K562 (cell line): ENCODE measurements around the gene ARSI. TPM values are rescaled to one million over a fixed set of nuclear protein-coding genes. Genes with fewer than 3 reads are reported as not detected.

ENCODE experiments used
- ATAC-seq: fragments of 200-7000 bp; cut with Tn5 transposase; 3 replicates; pipeline ENCODE4 v1.9.1; 2020; ENCODE audit warnings: moderate library complexity
- BruUV-seq: library from RNA; stranded (reverse); fragments of 400-500 nt; replicated peaks from 2 replicates; lab custom pipeline; 2021; lab: Mats Ljungman, UMichigan
- CTCF ChIA-PET: fragments of 300-600 bp; formaldehyde crosslinking; extraction: SDS; loops from one replicate; lab custom pipeline; 2021; ENCODE audit warnings: low intra/inter-chr PET ratio; lab: Yijun Ruan, JAX
- POLR2A ChIA-PET: fragments of 300-600, 350-650 bp; sonication (Branson Sonifier 250); formaldehyde crosslinking; extraction: SDS; loops from one replicate; lab custom pipeline; 2021; ENCODE audit warnings: antibody characterized with exemption, inconsistent platforms; lab: Yijun Ruan, JAX
- DNase-seq, 4 experiments: peaks; one replicate each; pipeline versions ENCODE4 v3.0.0 to v3.0.0-alpha.2; 2011 to 2018; ENCODE audit warnings: low spot score in 3 of 4, mixed read lengths in 3 of 4; ENCODE audit errors: extremely low read depth in 1 of 4
- FAIRE-seq: peaks from 2 replicates; lab custom pipeline; 2011; peaks lifted over from hg19 to GRCh38; lab: Jason Lieb, UNC
- H2AFZ ChIP-seq: 2 replicates; pipeline ENCODE4 v1.6.0; 2011; ENCODE audit warnings: low read depth, low read length, control low read depth, inconsistent platforms
- H3K27ac ChIP-seq: fragments of 200-600 bp; 3 replicates; pipeline ENCODE4 v1.8.0; 2011; ENCODE audit warnings: low read depth, mild to moderate bottlenecking, control low read depth, inconsistent platforms, low read length, moderate library complexity, mixed read lengths; ENCODE audit errors: extremely low read depth
- H3K27me3 ChIP-seq, 2 experiments: fragments of 300-600 bp in 1 of 2; 2 replicates in 1 of 2; 3 replicates in 1 of 2; pipeline versions ENCODE4 v1.6.0 to v1.8.0; 2011; ENCODE audit warnings: inconsistent platforms in 2 of 2, low read length in 2 of 2, mild to moderate bottlenecking in 1 of 2, mixed read lengths in 1 of 2, moderate library complexity in 1 of 2; ENCODE audit not compliant: control insufficient read depth in 2 of 2, insufficient read depth in 2 of 2
- H3K36me3 ChIP-seq: fragments of 300-600 bp; 3 replicates; pipeline ENCODE4 v1.8.0; 2011; ENCODE audit warnings: mild to moderate bottlenecking, low read length, inconsistent platforms; ENCODE audit not compliant: control insufficient read depth, insufficient read depth
- H3K4me1 ChIP-seq, 2 experiments: fragments of 200-600 bp in 1 of 2; replicated peaks in 1 of 2; 2 replicates in 1 of 2; 3 replicates in 1 of 2; pipeline versions ENCODE4 v1.5.1 to v1.8.0; 2011; ENCODE audit warnings: inconsistent platforms in 2 of 2, low read length in 2 of 2, mild to moderate bottlenecking in 1 of 2, mixed read lengths in 1 of 2, moderate library complexity in 1 of 2; ENCODE audit not compliant: control insufficient read depth in 2 of 2, insufficient read depth in 2 of 2
- H3K4me2 ChIP-seq: 2 replicates; pipeline ENCODE4 v1.6.1; 2011; ENCODE audit warnings: low read length, control low read depth, inconsistent platforms, mixed read lengths; ENCODE audit not compliant: insufficient read depth
- H3K4me3 ChIP-seq: fragments of 200-600 bp; sonication (generic), shearing (Covaris generic); 2 replicates; pipeline ENCODE4 v1.5.1; 2016; ENCODE audit warnings: control low read depth, inconsistent platforms
- H3K79me2 ChIP-seq: fragments of 200-600 bp; 3 replicates; pipeline ENCODE4 v1.8.0; 2011; ENCODE audit warnings: low read length, inconsistent platforms; ENCODE audit not compliant: control insufficient read depth, insufficient read depth
- H3K9ac ChIP-seq, 2 experiments: 2 replicates each; pipeline versions ENCODE4 v1.6.0 to v1.6.1; 2011; ENCODE audit warnings: low read depth in 2 of 2, low read length in 2 of 2, control low read depth in 1 of 2, inconsistent platforms in 1 of 2, mild to moderate bottlenecking in 1 of 2, mixed read lengths in 1 of 2; ENCODE audit not compliant: insufficient read depth in 1 of 2
- H3K9me1 ChIP-seq: one replicate; pipeline ENCODE4 v1.6.0; 2011; ENCODE audit warnings: inconsistent platforms, mild to moderate bottlenecking, low read length, moderate library complexity; ENCODE audit not compliant: control insufficient read depth, insufficient read depth
- H3K9me3 ChIP-seq: replicated peaks from 2 replicates; pipeline ENCODE4 v1.5.1; 2011; ENCODE audit warnings: low read depth, low read length, inconsistent platforms; ENCODE audit not compliant: control insufficient read depth, insufficient read depth
- H4K20me1 ChIP-seq: replicated peaks from 2 replicates; pipeline ENCODE4 v1.6.1; 2011; ENCODE audit warnings: low read length, inconsistent platforms, mixed read lengths; ENCODE audit not compliant: control insufficient read depth, insufficient read depth
- ETV1 ChIP-seq: fragments of 450-650 bp; conservative IDR thresholded peaks from 2 replicates; pipeline ENCODE4 v1.6.1; 2016; ENCODE audit warnings: missing genetic modification characterization, control low read depth, low read depth, missing compliant biosample characterization
- ETV6 ChIP-seq, 3 experiments: fragments of 150-350 bp in 1 of 3; sonication (generic) in 1 of 3; formaldehyde crosslinking in 1 of 3; IDR thresholded peaks; 2 replicates each; pipeline versions ENCODE4 v1.6.1 to v1.8.0; 2014 to 2022; ENCODE audit warnings: borderline replicate concordance in 2 of 3, low read depth in 2 of 3, antibody characterized with exemption in 1 of 3, low read length in 1 of 3, mild to moderate bottlenecking in 1 of 3, missing genetic modification reagents in 1 of 3
- HMG20B ChIP-seq: fragments of 250-450 bp; sonication (Bioruptor Pico); IDR thresholded peaks from 2 replicates; pipeline ENCODE4 v1.5.0; 2021; ENCODE audit warnings: mild to moderate bottlenecking
- ILF3 ChIP-seq: fragments of 450-650 bp; IDR thresholded peaks from 2 replicates; pipeline ENCODE4 v1.6.1; 2018; ENCODE audit warnings: antibody characterized with exemption, mild to moderate bottlenecking, moderate library complexity, borderline replicate concordance
- MCM5 ChIP-seq: fragments of 450-650 bp; IDR thresholded peaks from 2 replicates; pipeline ENCODE4 v1.6.1; 2016; ENCODE audit warnings: low read depth
- PHTF2 ChIP-seq: fragments of 250-450 bp; sonication (Bioruptor Pico); IDR thresholded peaks from 2 replicates; pipeline ENCODE4 v1.5.0; 2021; ENCODE audit warnings: mild to moderate bottlenecking
- RBM15 ChIP-seq: fragments of 200-400 bp; formaldehyde crosslinking; IDR thresholded peaks from 2 replicates; pipeline ENCODE4 v1.6.1; 2018; ENCODE audit warnings: mild to moderate bottlenecking, low read length, moderate library complexity; ENCODE audit not compliant: insufficient read depth
- SETDB1 ChIP-seq: IDR thresholded peaks from one replicate; pipeline ENCODE4 v1.6.1; 2012; ENCODE audit warnings: low read length, control low read depth, inconsistent platforms
- ZNF282 ChIP-seq: sonication (generic); formaldehyde crosslinking; IDR thresholded peaks from 2 replicates; pipeline ENCODE4 v1.8.1; 2023; ENCODE audit warnings: missing genetic modification reagents
- ZNF79 ChIP-seq: fragments of 250-450 bp; sonication (Bioruptor Pico); IDR thresholded peaks from 2 replicates; pipeline ENCODE4 v1.4.0; 2020; ENCODE audit warnings: low read depth, mild to moderate bottlenecking, moderate library complexity
- WGBS: fragments of 100-300 bp; shearing (Covaris generic); methylation state at CpG from one replicate; pipeline ENCODE4 v1.1.6; 2016; ENCODE audit warnings: low coverage, mixed read lengths; ENCODE audit not compliant: insufficient coverage; ENCODE audit errors: missing lambda C conversion rate; 5-methylcytosine and 5-hydroxymethylcytosine counted together
- in situ Hi-C: fragments of 300-500 bp; cut with MboI; formaldehyde crosslinking; loops from 4 replicates; pipeline ENCODE4 v1.15.0; 2018; ENCODE audit warnings: inconsistent platforms, mixed read lengths
- intact Hi-C: fragments of 100-400 bp; cut with micrococcal nuclease; formaldehyde crosslinking; loops from 2 replicates; pipeline ENCODE4 v1.14.2; 2022
- polyA plus RNA-seq, 8 experiments: library from polyadenylated mRNA; depleted of rRNA in 4 of 8; stranded (reverse) in 5 of 8; unstranded in 3 of 8; fragments of >200 nt; fragmentation: Nextera tagmentation in 2 of 8; fragmentation: Illumina TruSeq in 1 of 8; extraction: Ambion mirVana in 2 of 8; extraction: Trizol in 1 of 8; gene quantifications; 2 replicates each; pipeline versions ENCODE4 v1.2.1 to v1.2.3, GENCODE V29; 2011 to 2014; ENCODE audit warnings: inconsistent platforms in 1 of 8, missing spikeins in 1 of 8
- total RNA-seq, 7 experiments: library from RNA; depleted of rRNA in 6 of 7; stranded (reverse); fragments of >200 nt in 6 of 7; fragmentation: Illumina TruSeq in 2 of 7; extraction: Trizol in 2 of 7; gene quantifications; 2 replicates each; pipeline versions ENCODE4 v1.2.1 to v1.2.3, GENCODE V29; 2011 to 2021; ENCODE audit warnings: low replicate concordance in 1 of 7
- TF ChIP-seq, protein P1 (sequence below), 2 experiments: fragments of 450-650 bp in 1 of 2; sonication (generic) in 1 of 2; formaldehyde crosslinking in 1 of 2; IDR thresholded peaks; 2 replicates each; pipeline versions ENCODE4 v1.7.1 to v1.9.0; 2016 to 2022; ENCODE audit warnings: inconsistent platforms in 1 of 2, mild to moderate bottlenecking in 1 of 2, missing genetic modification reagents in 1 of 2
- TF ChIP-seq, protein P2 (sequence below): IDR thresholded peaks from 2 replicates; pipeline ENCODE4 v1.6.1; 2016; ENCODE audit warnings: missing genetic modification characterization, missing compliant biosample characterization

ARSI gene
- total and polyA plus RNA-seq, 9 of the 15 experiments (the other 6 are each of a cell fraction or from before 2014, with no cell fraction given) = 0.04 to 0.07 TPM; not detected in 7

DNA sequence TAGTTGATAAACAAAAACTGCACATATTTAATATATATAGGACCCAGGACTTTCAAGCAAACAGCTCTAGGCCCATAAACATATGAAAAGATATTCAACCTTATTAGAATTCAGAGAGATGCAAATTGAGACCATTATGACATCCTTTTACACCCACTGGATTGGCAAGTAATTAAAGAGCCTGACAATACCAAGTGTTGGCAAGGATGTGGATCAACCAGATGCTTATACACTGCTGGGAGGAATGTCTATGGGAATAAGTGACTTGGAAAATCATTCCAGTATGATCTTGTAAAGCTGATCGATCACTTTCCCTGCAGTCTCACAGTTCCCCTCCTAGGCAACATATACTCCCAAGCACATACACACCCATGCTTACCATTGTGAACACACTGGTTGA lies 39.3 kb upstream of the ARSI start:
- no peak overlapping the region for H3K4me2 ChIP-seq
- H3K4me3 ChIP-seq = no peak overlapping the region
- no peak overlapping the region for H3K9ac ChIP-seq
- ATAC-seq (no peak), FAIRE-seq (no peak), DNase-seq (no peak)
- in situ Hi-C loops = no loop called here
- 0% methylated on average over 1 of the region's 1 CpG for WGBS
- H3K36me3 ChIP-seq = no peaks in the 10 kb centered on the region
- ChIA-PET CTCF (interaction anchor here (0.5 kb wide), 1 partner anchor 70 kb away, joined by 3 read pairs; no protein-coding TSS in a partner anchor), POLR2A (interaction anchor here (0.7 to 1.0 kb wide), 2 partner anchors 10 to 22 kb away, joined by 3 read pairs; no protein-coding TSS in a partner anchor)
- peaks cover 18 to 35% of the 10 kb centered on the region in 2 experiments; a peak in 4 of 5 replicates for H3K27me3 ChIP-seq
- H3K9me1 ChIP-seq = no peaks in the 10 kb centered on the region
- no peaks in the 10 kb centered on the region; a peak in 1 of 5 replicates for H3K4me1 ChIP-seq
- no peak overlapping the region for H2AFZ ChIP-seq
- no peaks in the 10 kb centered on the region for H3K9me3 ChIP-seq
- intact Hi-C loops = no loop called here
- H3K79me2 ChIP-seq = no peaks in the 10 kb centered on the region
- no TSS peak for BruUV-seq
- no peak overlapping the region for H3K27ac ChIP-seq
- H4K20me1 ChIP-seq = no peaks in the 10 kb centered on the region
- TF ChIP-seq SETDB1 (no peak), HMG20B (no peak), ZNF282 (CRISPR knock-in tag) (no peak), RBM15 (no peak), ETV6 (IDR thresholded peaks at IDR 0.05; ENCODE audit: borderline replicate concordance in 1 of 2, low read depth in 2 of 2, low read length in 1 of 2) (no peak), ETV6 (CRISPR knock-in tag; IDR thresholded peaks at IDR 0.05; ENCODE audit: borderline replicate concordance) (no peak), ILF3 (no peak), MCM5 (no peak), PHTF2 (CRISPR knock-in tag) (no peak), ZNF79 (CRISPR knock-in tag) (no peak), ETV1 (tag) (no peak)
- TF ChIP-seq, protein P1, sequence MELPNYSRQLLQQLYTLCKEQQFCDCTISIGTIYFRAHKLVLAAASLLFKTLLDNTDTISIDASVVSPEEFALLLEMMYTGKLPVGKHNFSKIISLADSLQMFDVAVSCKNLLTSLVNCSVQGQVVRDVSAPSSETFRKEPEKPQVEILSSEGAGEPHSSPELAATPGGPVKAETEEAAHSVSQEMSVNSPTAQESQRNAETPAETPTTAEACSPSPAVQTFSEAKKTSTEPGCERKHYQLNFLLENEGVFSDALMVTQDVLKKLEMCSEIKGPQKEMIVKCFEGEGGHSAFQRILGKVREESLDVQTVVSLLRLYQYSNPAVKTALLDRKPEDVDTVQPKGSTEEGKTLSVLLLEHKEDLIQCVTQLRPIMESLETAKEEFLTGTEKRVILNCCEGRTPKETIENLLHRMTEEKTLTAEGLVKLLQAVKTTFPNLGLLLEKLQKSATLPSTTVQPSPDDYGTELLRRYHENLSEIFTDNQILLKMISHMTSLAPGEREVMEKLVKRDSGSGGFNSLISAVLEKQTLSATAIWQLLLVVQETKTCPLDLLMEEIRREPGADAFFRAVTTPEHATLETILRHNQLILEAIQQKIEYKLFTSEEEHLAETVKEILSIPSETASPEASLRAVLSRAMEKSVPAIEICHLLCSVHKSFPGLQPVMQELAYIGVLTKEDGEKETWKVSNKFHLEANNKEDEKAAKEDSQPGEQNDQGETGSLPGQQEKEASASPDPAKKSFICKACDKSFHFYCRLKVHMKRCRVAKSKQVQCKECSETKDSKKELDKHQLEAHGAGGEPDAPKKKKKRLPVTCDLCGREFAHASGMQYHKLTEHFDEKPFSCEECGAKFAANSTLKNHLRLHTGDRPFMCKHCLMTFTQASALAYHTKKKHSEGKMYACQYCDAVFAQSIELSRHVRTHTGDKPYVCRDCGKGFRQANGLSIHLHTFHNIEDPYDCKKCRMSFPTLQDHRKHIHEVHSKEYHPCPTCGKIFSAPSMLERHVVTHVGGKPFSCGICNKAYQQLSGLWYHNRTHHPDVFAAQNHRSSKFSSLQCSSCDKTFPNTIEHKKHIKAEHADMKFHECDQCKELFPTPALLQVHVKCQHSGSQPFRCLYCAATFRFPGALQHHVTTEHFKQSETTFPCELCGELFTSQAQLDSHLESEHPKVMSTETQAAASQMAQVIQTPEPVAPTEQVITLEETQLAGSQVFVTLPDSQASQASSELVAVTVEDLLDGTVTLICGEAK (IDR thresholded peaks at IDR 0.05) = no peak
- TF ChIP-seq, protein P1 (CRISPR knock-in tag; IDR thresholded peaks at IDR 0.05) = no peak
- TF ChIP-seq, protein P2, sequence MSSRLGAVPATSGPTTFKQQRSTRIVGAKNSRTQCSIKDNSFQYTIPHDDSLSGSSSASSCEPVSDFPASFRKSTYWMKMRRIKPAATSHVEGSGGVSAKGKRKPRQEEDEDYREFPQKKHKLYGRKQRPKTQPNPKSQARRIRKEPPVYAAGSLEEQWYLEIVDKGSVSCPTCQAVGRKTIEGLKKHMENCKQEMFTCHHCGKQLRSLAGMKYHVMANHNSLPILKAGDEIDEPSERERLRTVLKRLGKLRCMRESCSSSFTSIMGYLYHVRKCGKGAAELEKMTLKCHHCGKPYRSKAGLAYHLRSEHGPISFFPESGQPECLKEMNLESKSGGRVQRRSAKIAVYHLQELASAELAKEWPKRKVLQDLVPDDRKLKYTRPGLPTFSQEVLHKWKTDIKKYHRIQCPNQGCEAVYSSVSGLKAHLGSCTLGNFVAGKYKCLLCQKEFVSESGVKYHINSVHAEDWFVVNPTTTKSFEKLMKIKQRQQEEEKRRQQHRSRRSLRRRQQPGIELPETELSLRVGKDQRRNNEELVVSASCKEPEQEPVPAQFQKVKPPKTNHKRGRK (tag) = no peak
